ENCODE measurements around the gene NFKB1. TPM values are rescaled to one million over a fixed set of nuclear protein-coding genes. Genes with fewer than 3 reads are reported as not detected.

NFKB1 gene
- total RNA-seq, 1 donor from 2014 or later, result 38.5 TPM

DNA sequence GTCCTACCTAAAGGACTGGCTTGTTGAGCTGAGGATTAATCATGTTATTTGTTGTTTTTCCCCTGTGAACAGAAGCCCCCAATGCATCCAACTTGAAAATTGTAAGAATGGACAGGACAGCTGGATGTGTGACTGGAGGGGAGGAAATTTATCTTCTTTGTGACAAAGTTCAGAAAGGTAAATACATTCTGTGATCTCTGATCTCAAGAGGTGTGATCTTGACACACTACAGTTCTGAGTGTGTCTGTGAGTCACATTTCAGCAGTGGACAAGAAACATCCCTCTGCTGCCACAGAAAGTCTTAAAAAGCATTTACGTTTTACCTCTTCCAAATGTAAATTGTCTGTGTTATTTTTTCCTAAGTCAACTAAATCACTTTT, 79.3 kb downstream of the NFKB1 start:
- H3K36me3 ChIP-seq, result peaks cover 0 to 55% of the 10 kb centered on the region in 2 donors
- intact Hi-C loops (cut with DNase I), result no loop called here
- DNase-seq (ENCODE audit: extremely low spot score in 2 of 2), result no peak
- H3K4me1 ChIP-seq, result peaks cover 4% of the 10 kb centered on the region
- H3K4me3 ChIP-seq, result no peak overlapping the region
- H3K27ac ChIP-seq, result no peak overlapping the region
- H3K9me3 ChIP-seq, result no peaks in the 10 kb centered on the region
- no peak for TF ChIP-seq POLR2A (IDR thresholded peaks at IDR 0.05)
- TF ChIP-seq, protein P1, sequence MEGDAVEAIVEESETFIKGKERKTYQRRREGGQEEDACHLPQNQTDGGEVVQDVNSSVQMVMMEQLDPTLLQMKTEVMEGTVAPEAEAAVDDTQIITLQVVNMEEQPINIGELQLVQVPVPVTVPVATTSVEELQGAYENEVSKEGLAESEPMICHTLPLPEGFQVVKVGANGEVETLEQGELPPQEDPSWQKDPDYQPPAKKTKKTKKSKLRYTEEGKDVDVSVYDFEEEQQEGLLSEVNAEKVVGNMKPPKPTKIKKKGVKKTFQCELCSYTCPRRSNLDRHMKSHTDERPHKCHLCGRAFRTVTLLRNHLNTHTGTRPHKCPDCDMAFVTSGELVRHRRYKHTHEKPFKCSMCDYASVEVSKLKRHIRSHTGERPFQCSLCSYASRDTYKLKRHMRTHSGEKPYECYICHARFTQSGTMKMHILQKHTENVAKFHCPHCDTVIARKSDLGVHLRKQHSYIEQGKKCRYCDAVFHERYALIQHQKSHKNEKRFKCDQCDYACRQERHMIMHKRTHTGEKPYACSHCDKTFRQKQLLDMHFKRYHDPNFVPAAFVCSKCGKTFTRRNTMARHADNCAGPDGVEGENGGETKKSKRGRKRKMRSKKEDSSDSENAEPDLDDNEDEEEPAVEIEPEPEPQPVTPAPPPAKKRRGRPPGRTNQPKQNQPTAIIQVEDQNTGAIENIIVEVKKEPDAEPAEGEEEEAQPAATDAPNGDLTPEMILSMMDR (IDR thresholded peaks at IDR 0.05), result no peak
- no peak for TF ChIP-seq POLR2AphosphoS5 (IDR thresholded peaks at IDR 0.05; ENCODE audit: insufficient read depth in 1 of 2, low read depth in 1 of 2)
- no peaks in the 10 kb centered on the region for H3K27me3 ChIP-seq

DNA sequence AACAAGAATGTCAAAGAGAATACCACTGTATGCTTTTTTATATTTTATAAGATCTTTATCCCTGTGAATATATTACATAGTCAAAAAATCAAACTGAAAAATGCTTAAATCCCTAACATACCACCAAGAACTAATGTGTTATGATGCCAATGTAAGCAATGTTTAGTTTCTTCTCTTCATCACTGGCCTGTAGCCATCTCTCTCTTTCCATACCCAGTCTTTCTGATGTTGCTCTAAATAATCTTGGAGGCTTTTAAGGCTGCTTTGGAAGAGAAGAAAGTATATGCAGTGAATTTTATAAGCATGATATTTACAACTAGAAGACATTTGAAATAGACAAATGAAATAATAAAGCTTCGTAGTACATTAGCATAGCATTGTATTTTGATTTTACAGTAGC, 82.9 kb downstream of the NFKB1 start:
- intact Hi-C loops (cut with DNase I), result no loop called here
- H3K4me1 ChIP-seq, result no peaks in the 10 kb centered on the region
- peaks cover 0 to 64% of the 10 kb centered on the region in 2 donors for H3K36me3 ChIP-seq

DNA sequence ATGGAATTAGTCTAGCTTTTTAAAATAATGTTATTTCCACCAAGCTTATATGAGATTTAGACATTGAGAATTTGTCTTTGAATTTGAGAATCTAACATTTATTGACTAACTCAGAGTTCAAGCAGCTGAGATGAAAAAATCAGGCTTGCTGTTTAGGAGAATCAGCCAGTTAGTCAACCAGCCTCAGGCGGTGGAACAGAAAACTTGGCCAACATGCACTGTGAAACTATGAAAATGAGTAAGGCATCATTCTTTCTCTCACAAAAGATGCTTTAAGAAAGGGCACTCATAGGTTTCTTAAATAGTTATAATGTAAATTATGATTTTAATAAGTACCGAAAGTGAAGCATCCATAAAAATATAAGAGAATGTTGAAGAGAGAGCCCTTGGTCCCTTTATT, 84.2 kb downstream of the NFKB1 start:
- no peak for DNase-seq (ENCODE audit: extremely low spot score in 2 of 2)
- H3K36me3 ChIP-seq, result peaks cover 0 to 57% of the 10 kb centered on the region in 2 donors
- intact Hi-C loops (cut with DNase I), result no loop called here

More for the DNA sequence above, 82.9 kb downstream of the NFKB1 start:
- Histone ChIP-seq H3K9me3 (no peaks in the 10 kb centered on the region), H3K27ac (no peak overlapping the region), H3K4me3 (no peak overlapping the region), H3K27me3 (no peaks in the 10 kb centered on the region)
- TF ChIP-seq POLR2A (IDR thresholded peaks at IDR 0.05) (no peak), POLR2AphosphoS5 (IDR thresholded peaks at IDR 0.05; ENCODE audit: insufficient read depth in 1 of 2, low read depth in 1 of 2) (no peak)
- TF ChIP-seq, protein P1 (IDR thresholded peaks at IDR 0.05), result no peak
- DNase-seq (ENCODE audit: extremely low spot score in 2 of 2), result no peak

DNA sequence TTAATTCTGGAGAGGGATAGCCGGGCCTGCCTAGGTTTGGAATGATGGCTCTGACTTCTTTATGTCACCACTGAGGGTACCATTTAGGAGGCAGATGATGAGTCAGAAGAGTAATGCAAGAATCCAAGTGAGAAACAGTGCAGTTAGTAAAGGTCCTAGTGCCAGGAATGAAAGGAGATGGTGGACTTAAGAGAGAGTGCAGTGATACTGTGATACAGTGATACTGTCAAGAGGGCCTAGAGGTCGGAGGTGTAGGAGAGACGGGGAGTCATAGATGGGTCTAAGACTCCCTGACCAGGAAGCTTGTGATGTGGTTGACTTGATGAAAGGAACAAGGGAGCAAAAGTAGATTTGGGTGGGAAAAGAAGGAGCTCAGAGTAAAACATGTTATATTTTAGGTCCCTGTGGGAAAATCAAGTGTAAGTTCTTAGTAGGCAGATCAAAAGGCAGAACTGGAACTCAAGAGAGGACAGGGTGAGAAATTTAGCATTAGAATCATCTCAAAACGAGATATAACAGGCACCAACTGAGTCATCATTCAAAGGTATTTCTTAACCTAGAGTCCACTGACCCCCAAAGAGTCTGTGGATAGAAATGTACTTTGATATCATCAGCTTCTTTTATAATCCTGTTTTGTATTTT, 85.0 kb downstream of the NFKB1 start:
- intact Hi-C loops (cut with DNase I), result no loop called here
- Histone ChIP-seq H3K36me3 (peaks cover 0 to 51% of the 10 kb centered on the region in 2 donors), H3K9me3 (no peaks in the 10 kb centered on the region), H3K27ac (no peak overlapping the region), H3K4me1 (no peaks in the 10 kb centered on the region), H3K27me3 (no peaks in the 10 kb centered on the region), H3K4me3 (no peak overlapping the region)
- TF ChIP-seq POLR2AphosphoS5 (IDR thresholded peaks at IDR 0.05; ENCODE audit: insufficient read depth in 1 of 2, low read depth in 1 of 2), result no peak
- TF ChIP-seq, protein P1 (IDR thresholded peaks at IDR 0.05), result no peak
- no peak for TF ChIP-seq POLR2A (IDR thresholded peaks at IDR 0.05)
- DNase-seq (ENCODE audit: extremely low spot score in 2 of 2), result no peak

More for the DNA sequence above, 84.2 kb downstream of the NFKB1 start:
- Histone ChIP-seq H3K4me3 (no peak overlapping the region), H3K9me3 (no peaks in the 10 kb centered on the region), H3K27me3 (no peaks in the 10 kb centered on the region), H3K4me1 (no peaks in the 10 kb centered on the region), H3K27ac (no peak overlapping the region)
- TF ChIP-seq POLR2AphosphoS5 (IDR thresholded peaks at IDR 0.05; ENCODE audit: insufficient read depth in 1 of 2, low read depth in 1 of 2) (no peak), POLR2A (IDR thresholded peaks at IDR 0.05) (no peak)
- TF ChIP-seq, protein P1 (IDR thresholded peaks at IDR 0.05), result no peak

DNA sequence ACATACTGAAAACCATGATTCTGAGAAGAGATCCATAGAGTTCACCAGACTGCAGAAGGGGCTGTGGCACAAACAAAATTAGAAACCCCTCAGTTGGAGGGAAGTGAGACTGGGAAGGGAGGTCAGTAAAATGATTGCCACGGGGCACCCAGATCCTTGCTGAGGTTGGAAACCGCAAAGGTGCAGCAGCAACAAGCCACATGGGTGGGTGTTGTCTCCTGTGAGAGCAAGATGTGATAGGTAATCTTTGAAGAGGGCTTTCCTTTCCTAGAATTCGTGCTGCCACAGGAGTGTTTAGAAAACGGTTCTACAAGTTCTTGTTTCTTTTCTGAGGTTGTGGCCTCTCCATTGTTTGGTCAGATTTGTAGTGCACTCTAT, 85.5 kb downstream of the NFKB1 start:
- Histone ChIP-seq H3K4me1 (no peaks in the 10 kb centered on the region), H3K4me3 (no peak overlapping the region), H3K9me3 (no peaks in the 10 kb centered on the region), H3K27ac (no peak overlapping the region), H3K36me3 (peaks cover 0 to 46% of the 10 kb centered on the region in 2 donors), H3K27me3 (no peaks in the 10 kb centered on the region)
- intact Hi-C loops (cut with DNase I), result no loop called here
- DNase-seq (ENCODE audit: extremely low spot score in 2 of 2), result no peak
- TF ChIP-seq, protein P1 (IDR thresholded peaks at IDR 0.05), result no peak
- TF ChIP-seq POLR2A (IDR thresholded peaks at IDR 0.05) (no peak), POLR2AphosphoS5 (IDR thresholded peaks at IDR 0.05; ENCODE audit: insufficient read depth in 1 of 2, low read depth in 1 of 2) (no peak)
